ENCODE data around the gene NPAS2. TPM values are rescaled to one million over a fixed set of nuclear protein-coding genes. Genes with fewer than 3 reads are reported as not detected.

The NPAS2 gene
- total RNA-seq, 1 experiment from 2014 or later: 12.3 TPM

DNA sequence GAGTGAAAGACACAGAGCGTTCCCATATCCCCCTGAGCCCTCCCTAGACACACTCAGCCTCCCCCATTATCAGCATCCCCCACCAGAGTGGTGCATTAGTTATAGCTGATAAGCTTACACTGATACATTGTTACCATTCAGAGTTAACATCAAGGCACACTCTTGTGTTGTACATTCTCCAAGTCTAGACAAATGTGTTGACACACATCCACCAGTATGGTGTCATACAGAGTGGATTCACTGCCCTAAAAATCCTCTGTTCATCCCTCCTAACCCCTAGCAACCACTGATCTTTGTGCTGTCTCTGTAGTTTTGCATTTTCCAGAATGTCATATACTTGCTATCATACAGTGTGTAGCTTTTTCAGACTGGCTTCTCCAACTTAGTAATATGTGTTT lies 104.2 kb downstream of the NPAS2 start:
- intact Hi-C loops (cut with micrococcal nuclease): no loop called here
- Mint-ChIP-seq H3K36me3 (ENCODE audit: insufficient read depth, unreplicated experiment) (peaks cover 18% of the 10 kb centered on the region), H3K27ac (ENCODE audit: low read depth, unreplicated experiment) (no peak overlapping the region), H3K4me1 (ENCODE audit: insufficient read depth, unreplicated experiment) (no peaks in the 10 kb centered on the region), H3K9me3 (ENCODE audit: unreplicated experiment) (peaks cover 8% of the 10 kb centered on the region), H3K4me3 (ENCODE audit: unreplicated experiment) (no peak overlapping the region), H3K27me3 (ENCODE audit: insufficient read depth, unreplicated experiment) (no peaks in the 10 kb centered on the region)
- no TSS peak for BruUV-seq (replicated peaks)
- ChIA-PET CTCF (interaction anchor here (1.7 kb wide), 1 partner anchor 314 kb away, joined by 6 read pairs; no protein-coding TSS in a partner anchor), POLR2A (no interaction called here)
- no peak for TF ChIP-seq CTCF (IDR thresholded peaks at IDR 0.05; ENCODE audit: unreplicated experiment)
- DNase-seq (ENCODE audit: unreplicated experiment): no peak

GRCh38 chr2:100924520-100925451 lies 104.8 kb downstream of the NPAS2 start:
- POLR2A ChIA-PET: interaction anchor here (0.8 kb wide), 1 partner anchor 35 kb away, joined by 4 read pairs; no protein-coding TSS in a partner anchor
- Mint-ChIP-seq H3K36me3 (ENCODE audit: insufficient read depth, unreplicated experiment) (peaks cover 14% of the 10 kb centered on the region), H3K4me3 (ENCODE audit: unreplicated experiment) (no peak overlapping the region), H3K27me3 (ENCODE audit: insufficient read depth, unreplicated experiment) (no peaks in the 10 kb centered on the region), H3K27ac (ENCODE audit: low read depth, unreplicated experiment) (no peak overlapping the region), H3K9me3 (ENCODE audit: unreplicated experiment) (peaks cover 8% of the 10 kb centered on the region), H3K4me1 (ENCODE audit: insufficient read depth, unreplicated experiment) (no peaks in the 10 kb centered on the region)
- intact Hi-C loops (cut with micrococcal nuclease): no loop called here
- no peak for DNase-seq (ENCODE audit: unreplicated experiment)
- no peak for TF ChIP-seq CTCF (IDR thresholded peaks at IDR 0.05; ENCODE audit: unreplicated experiment)
- CTCF ChIA-PET: interaction anchor here (1.7 kb wide), 1 partner anchor 315 kb away, joined by 6 read pairs; no protein-coding TSS in a partner anchor
- BruUV-seq (replicated peaks): no TSS peak

- H3K27ac Mint-ChIP-seq (ENCODE audit: low read depth, unreplicated experiment): no peak overlapping the region
- no peaks in the 10 kb centered on the region for H3K4me1 Mint-ChIP-seq (ENCODE audit: insufficient read depth, unreplicated experiment)
- no TSS peak for BruUV-seq (replicated peaks)
- H3K36me3 Mint-ChIP-seq (ENCODE audit: insufficient read depth, unreplicated experiment): peaks cover 17% of the 10 kb centered on the region
- no peak overlapping the region for H3K4me3 Mint-ChIP-seq (ENCODE audit: unreplicated experiment)
- no peak for TF ChIP-seq CTCF (IDR thresholded peaks at IDR 0.05; ENCODE audit: unreplicated experiment)
- ChIA-PET CTCF (no interaction called here), POLR2A (interaction anchor here (0.8 kb wide), 1 partner anchor 14 kb away, joined by 3 read pairs; no protein-coding TSS in a partner anchor)
- H3K27me3 Mint-ChIP-seq (ENCODE audit: insufficient read depth, unreplicated experiment): no peaks in the 10 kb centered on the region
- peaks cover 8% of the 10 kb centered on the region for H3K9me3 Mint-ChIP-seq (ENCODE audit: unreplicated experiment)
- DNase-seq (ENCODE audit: unreplicated experiment): no peak
- intact Hi-C loops (cut with micrococcal nuclease): no loop called here
These were observed 108.3 kb downstream of the NPAS2 start for GRCh38 chr2:100928235-100928634.

DNA sequence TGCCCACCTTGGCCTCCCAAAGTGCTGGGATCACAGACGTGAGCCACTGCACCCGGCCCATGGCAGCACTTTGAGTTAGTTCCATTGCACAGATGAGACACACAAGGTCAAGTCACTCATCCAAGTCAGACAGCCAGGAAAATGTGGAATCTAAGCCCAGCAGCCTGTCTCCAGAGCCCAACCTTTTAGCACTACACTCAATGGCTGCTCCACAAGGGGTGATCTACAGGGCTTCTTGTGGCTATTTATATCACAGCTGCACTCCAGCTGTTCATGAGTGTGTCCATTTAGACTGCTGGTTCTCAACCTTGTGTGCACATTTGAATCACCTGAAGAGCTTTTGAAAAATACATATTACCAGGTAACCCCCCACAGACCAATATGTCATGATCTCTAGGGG lies 109.2 kb downstream of the NPAS2 start:
- ChIA-PET POLR2A (interaction anchor here (0.6 kb wide), 1 partner anchor 31 kb away, joined by 3 read pairs; no protein-coding TSS in a partner anchor), CTCF (interaction anchor here (0.7 to 0.8 kb wide), 2 partner anchors 296 to 322 kb away, joined by 3 read pairs; no protein-coding TSS in a partner anchor)
- no peak overlapping the region for H3K27ac Mint-ChIP-seq (ENCODE audit: low read depth, unreplicated experiment)
- peaks cover 8% of the 10 kb centered on the region for H3K9me3 Mint-ChIP-seq (ENCODE audit: unreplicated experiment)
- no TSS peak for BruUV-seq (replicated peaks)
- TF ChIP-seq CTCF (IDR thresholded peaks at IDR 0.05; ENCODE audit: unreplicated experiment): no peak
- intact Hi-C loops (cut with micrococcal nuclease): no loop called here
- no peaks in the 10 kb centered on the region for H3K27me3 Mint-ChIP-seq (ENCODE audit: insufficient read depth, unreplicated experiment)
- H3K4me1 Mint-ChIP-seq (ENCODE audit: insufficient read depth, unreplicated experiment): no peaks in the 10 kb centered on the region
- H3K36me3 Mint-ChIP-seq (ENCODE audit: insufficient read depth, unreplicated experiment): peaks cover 17% of the 10 kb centered on the region
- H3K4me3 Mint-ChIP-seq (ENCODE audit: unreplicated experiment): no peak overlapping the region
- no peak for DNase-seq (ENCODE audit: unreplicated experiment)

Measured in MCF 10A (cell line).